ENCODE data around the gene INAFM1.

DNA sequence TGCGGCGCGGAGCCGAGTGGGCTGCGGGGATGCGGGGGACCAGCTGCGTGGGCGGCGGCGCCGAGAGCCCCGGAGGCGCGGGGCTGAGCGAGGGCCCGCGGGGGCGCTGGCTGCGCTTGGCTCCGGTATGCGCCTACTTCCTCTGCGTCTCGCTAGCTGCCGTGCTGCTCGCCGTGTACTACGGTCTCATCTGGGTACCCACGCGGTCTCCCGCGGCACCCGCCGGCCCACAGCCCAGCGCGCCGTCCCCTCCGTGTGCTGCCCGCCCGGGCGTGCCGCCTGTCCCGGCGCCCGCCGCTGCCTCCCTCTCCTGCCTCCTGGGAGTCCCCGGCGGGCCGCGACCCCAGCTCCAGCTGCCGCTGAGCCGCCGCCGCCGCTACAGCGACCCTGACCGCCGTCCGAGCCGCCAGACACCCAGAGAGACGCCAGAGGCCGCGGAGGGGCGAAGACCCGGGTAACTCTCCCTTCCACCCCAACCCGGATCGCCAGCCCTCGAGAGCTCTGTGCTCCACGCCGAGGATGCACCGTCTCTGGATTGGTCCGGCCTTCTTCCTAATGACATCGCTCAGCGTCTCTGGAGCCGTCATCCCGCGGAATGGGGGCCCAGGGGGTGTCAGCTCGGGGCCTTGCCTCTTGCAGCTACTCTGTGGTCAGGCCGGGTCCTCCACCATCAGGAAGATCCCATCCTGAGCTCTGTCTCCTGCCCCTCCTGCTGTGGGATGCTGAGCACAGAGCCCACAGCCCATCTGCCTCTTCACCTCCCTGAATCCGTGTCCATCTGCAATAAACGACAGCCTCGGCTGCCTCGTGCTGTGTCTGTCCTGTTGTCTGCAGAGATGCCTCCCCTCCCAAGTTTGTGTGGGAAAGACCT, 441 bp downstream of the INAFM1 start:
- TF ChIP-seq, protein P1, sequence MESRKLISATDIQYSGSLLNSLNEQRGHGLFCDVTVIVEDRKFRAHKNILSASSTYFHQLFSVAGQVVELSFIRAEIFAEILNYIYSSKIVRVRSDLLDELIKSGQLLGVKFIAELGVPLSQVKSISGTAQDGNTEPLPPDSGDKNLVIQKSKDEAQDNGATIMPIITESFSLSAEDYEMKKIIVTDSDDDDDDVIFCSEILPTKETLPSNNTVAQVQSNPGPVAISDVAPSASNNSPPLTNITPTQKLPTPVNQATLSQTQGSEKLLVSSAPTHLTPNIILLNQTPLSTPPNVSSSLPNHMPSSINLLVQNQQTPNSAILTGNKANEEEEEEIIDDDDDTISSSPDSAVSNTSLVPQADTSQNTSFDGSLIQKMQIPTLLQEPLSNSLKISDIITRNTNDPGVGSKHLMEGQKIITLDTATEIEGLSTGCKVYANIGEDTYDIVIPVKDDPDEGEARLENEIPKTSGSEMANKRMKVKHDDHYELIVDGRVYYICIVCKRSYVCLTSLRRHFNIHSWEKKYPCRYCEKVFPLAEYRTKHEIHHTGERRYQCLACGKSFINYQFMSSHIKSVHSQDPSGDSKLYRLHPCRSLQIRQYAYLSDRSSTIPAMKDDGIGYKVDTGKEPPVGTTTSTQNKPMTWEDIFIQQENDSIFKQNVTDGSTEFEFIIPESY (IDR thresholded peaks at IDR 0.05) = no peak
- TF ChIP-seq, protein P2, sequence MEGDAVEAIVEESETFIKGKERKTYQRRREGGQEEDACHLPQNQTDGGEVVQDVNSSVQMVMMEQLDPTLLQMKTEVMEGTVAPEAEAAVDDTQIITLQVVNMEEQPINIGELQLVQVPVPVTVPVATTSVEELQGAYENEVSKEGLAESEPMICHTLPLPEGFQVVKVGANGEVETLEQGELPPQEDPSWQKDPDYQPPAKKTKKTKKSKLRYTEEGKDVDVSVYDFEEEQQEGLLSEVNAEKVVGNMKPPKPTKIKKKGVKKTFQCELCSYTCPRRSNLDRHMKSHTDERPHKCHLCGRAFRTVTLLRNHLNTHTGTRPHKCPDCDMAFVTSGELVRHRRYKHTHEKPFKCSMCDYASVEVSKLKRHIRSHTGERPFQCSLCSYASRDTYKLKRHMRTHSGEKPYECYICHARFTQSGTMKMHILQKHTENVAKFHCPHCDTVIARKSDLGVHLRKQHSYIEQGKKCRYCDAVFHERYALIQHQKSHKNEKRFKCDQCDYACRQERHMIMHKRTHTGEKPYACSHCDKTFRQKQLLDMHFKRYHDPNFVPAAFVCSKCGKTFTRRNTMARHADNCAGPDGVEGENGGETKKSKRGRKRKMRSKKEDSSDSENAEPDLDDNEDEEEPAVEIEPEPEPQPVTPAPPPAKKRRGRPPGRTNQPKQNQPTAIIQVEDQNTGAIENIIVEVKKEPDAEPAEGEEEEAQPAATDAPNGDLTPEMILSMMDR (IDR thresholded peaks at IDR 0.05; ENCODE audit: low read depth, low read length, missing input control) = no peak
- no peak for TF ChIP-seq GABPA (IDR thresholded peaks at IDR 0.05 in 1 of 2, conservative IDR thresholded peaks at IDR 0.05 in 1 of 2)

All from liver (tissue), 3 donors.